A549 (cell line): ENCODE data around the gene OAS3. TPM values are rescaled to one million over a fixed set of nuclear protein-coding genes. Genes with fewer than 3 reads are reported as not detected.

ENCODE experiments used
- ATAC-seq, 2 experiments: fragments of 200-7000 bp in 1 of 2; fragments of >200 bp in 1 of 2; cut with Nextera tagmentation in 1 of 2; cut with Tn5 transposase in 1 of 2; 3 replicates each; pipeline versions ENCODE4 v1.8.0 to v1.9.1; 2018 to 2020; ENCODE audit warnings: mild to moderate bottlenecking in 1 of 2, moderate library complexity in 1 of 2
- CTCF ChIA-PET: fragments of 300-600 bp; sonication (Branson Sonifier 250); formaldehyde crosslinking; extraction: SDS; loops from one replicate; lab custom pipeline; 2021; ENCODE audit warnings: antibody characterized with exemption, inconsistent platforms; lab: Yijun Ruan, JAX
- POLR2A ChIA-PET: fragments of 350-600 bp; formaldehyde crosslinking; extraction: SDS; loops from one replicate; lab custom pipeline; 2021; ENCODE audit warnings: antibody characterized with exemption, inconsistent platforms; lab: Yijun Ruan, JAX
- DNase-seq, 2 experiments: peaks; one replicate each; pipeline versions ENCODE4 v3.0.0 to v3.0.0-alpha.2; 2011 to 2016; ENCODE audit warnings: low read depth in 1 of 2, low spot score in 1 of 2
- FAIRE-seq: peaks from 2 replicates; lab custom pipeline; 2011; peaks lifted over from hg19 to GRCh38; lab: Jason Lieb, UNC
- H3K27ac ChIP-seq, 2 experiments: fragments of >200 bp; sonication (Bioruptor Twin); formaldehyde crosslinking; 3 replicates each; pipeline ENCODE4 v1.5.1; 2016 to 2017
- H3K4me1 ChIP-seq: fragments of >200 bp; sonication (Bioruptor Twin); formaldehyde crosslinking; 3 replicates; pipeline ENCODE4 v1.6.1; 2016
- H3K4me2 ChIP-seq: fragments of >200 bp; sonication (Bioruptor Twin); formaldehyde crosslinking; 3 replicates; pipeline ENCODE4 v1.6.1; 2016
- H3K4me3 ChIP-seq: fragments of >200 bp; sonication (Bioruptor Twin); formaldehyde crosslinking; 3 replicates; pipeline ENCODE4 v1.5.1; 2016
- H3K9me3 ChIP-seq: fragments of >200 bp; sonication (Bioruptor Twin); formaldehyde crosslinking; 3 replicates; pipeline ENCODE4 v1.6.1; 2016
- ATOH8 ChIP-seq: fragments of 250-450 bp; sonication (Bioruptor Pico); IDR thresholded peaks from 2 replicates; pipeline ENCODE4 v1.5.0; 2020; ENCODE audit warnings: low read depth, mild to moderate bottlenecking, moderate library complexity
- CBX2 ChIP-seq: fragments of 200-600 bp; sonication (generic); IDR thresholded peaks from 2 replicates; pipeline ENCODE4 v1.6.1; 2016; ENCODE audit warnings: low read depth, mild to moderate bottlenecking, borderline replicate concordance
- CHD4 ChIP-seq: fragments of 200-600 bp; sonication (generic); IDR thresholded peaks from 2 replicates; pipeline ENCODE4 v1.6.1; 2016; ENCODE audit warnings: antibody characterized with exemption, mild to moderate bottlenecking, borderline replicate concordance
- E2F6 ChIP-seq: IDR thresholded peaks from 2 replicates; pipeline ENCODE4 v1.6.1; 2012; ENCODE audit warnings: low read depth, borderline replicate concordance
- EHF ChIP-seq: fragments of 250-450 bp; sonication (Bioruptor Pico); IDR thresholded peaks from 2 replicates; pipeline ENCODE4 v1.5.0; 2020; ENCODE audit warnings: mild to moderate bottlenecking
- FOXS1 ChIP-seq: fragments of 250-450 bp; sonication (Bioruptor Pico); IDR thresholded peaks from 2 replicates; pipeline ENCODE4 v1.5.0; 2020; ENCODE audit warnings: mild to moderate bottlenecking, moderate library complexity
- GATA3 ChIP-seq: IDR thresholded peaks from 2 replicates; pipeline ENCODE4 v1.6.1; 2012; ENCODE audit warnings: borderline replicate concordance
- HEYL ChIP-seq: fragments of 250-450 bp; sonication (Bioruptor Pico); IDR thresholded peaks from 2 replicates; pipeline ENCODE4 v1.8.0; 2021; ENCODE audit warnings: mild to moderate bottlenecking, moderate library complexity
- HOXA7 ChIP-seq: fragments of 250-450 bp; sonication (Bioruptor Pico); IDR thresholded peaks from 2 replicates; pipeline ENCODE4 v1.5.0; 2020; ENCODE audit warnings: mild to moderate bottlenecking, moderate library complexity
- HOXB13 ChIP-seq: fragments of 250-450 bp; sonication (Bioruptor Pico); IDR thresholded peaks from 2 replicates; pipeline ENCODE4 v1.5.0; 2020; ENCODE audit warnings: low read depth, mild to moderate bottlenecking, moderate library complexity
- KDM5A ChIP-seq: fragments of 200-600 bp; sonication (generic); IDR thresholded peaks from 2 replicates; pipeline ENCODE4 v1.6.1; 2016; ENCODE audit warnings: antibody characterized with exemption, mild to moderate bottlenecking
- MAFK ChIP-seq: fragments of 450-650 bp; IDR thresholded peaks from 2 replicates; pipeline ENCODE4 v1.6.1; 2014; ENCODE audit not compliant: partially characterized antibody
- MAZ ChIP-seq: fragments of 150-350 bp; IDR thresholded peaks from 2 replicates; pipeline ENCODE4 v1.6.1; 2014; ENCODE audit warnings: antibody characterized with exemption, low read depth, low read length, borderline replicate concordance
- NR3C1 ChIP-seq: fragments of >200 bp; sonication (Bioruptor Twin); formaldehyde crosslinking; IDR thresholded peaks from 3 replicates; pipeline ENCODE4 v1.6.1; 2017
- RCOR1 ChIP-seq: fragments of 150-350 bp; IDR thresholded peaks from 2 replicates; pipeline ENCODE4 v1.6.1; 2014; ENCODE audit warnings: antibody characterized with exemption, low read length, low read depth
- REST ChIP-seq: fragments of 200-600 bp; sonication (generic); IDR thresholded peaks from 2 replicates; pipeline ENCODE4 v1.6.1; 2016; ENCODE audit warnings: antibody characterized with exemption, mild to moderate bottlenecking, moderate library complexity
- RFX5 ChIP-seq: fragments of 450-650 bp; IDR thresholded peaks from 2 replicates; pipeline ENCODE4 v1.7.1; 2014; ENCODE audit warnings: antibody characterized with exemption, mild to moderate bottlenecking, moderate library complexity
- SREBF2 ChIP-seq: fragments of 450-650 bp; IDR thresholded peaks from 2 replicates; pipeline ENCODE4 v1.6.1; 2014; ENCODE audit warnings: mild to moderate bottlenecking, moderate library complexity
- TP53 ChIP-seq: fragments of 250-450 bp; sonication (Bioruptor Pico); IDR thresholded peaks from 2 replicates; pipeline ENCODE4 v1.5.0; 2021; ENCODE audit warnings: mild to moderate bottlenecking, moderate library complexity
- ZFP36 ChIP-seq: fragments of 450-650 bp; IDR thresholded peaks from 2 replicates; pipeline ENCODE4 v1.6.1; 2014; ENCODE audit warnings: borderline replicate concordance; ENCODE audit not compliant: partially characterized antibody
- ZSCAN20 ChIP-seq: fragments of 250-450 bp; sonication (Bioruptor Pico); IDR thresholded peaks from 2 replicates; pipeline ENCODE4 v1.8.0; 2022; ENCODE audit warnings: mild to moderate bottlenecking, moderate library complexity
- WGBS: methylation state at CpG from one replicate; pipeline ENCODE4 v1.1.6; 2017; ENCODE audit errors: missing lambda C conversion rate; 5-methylcytosine and 5-hydroxymethylcytosine counted together
- polyA plus RNA-seq, 4 experiments: library from polyadenylated mRNA; depleted of rRNA in 3 of 4; stranded (reverse); fragments of >200 nt; fragmentation: RNase III in 1 of 4; extraction: RNeasy Plus Mini Kit Qiagen cat#74134 plus additional on column Dnase treatment in 1 of 4; gene quantifications; 2 replicates in 3 of 4; 3 replicates in 1 of 4; pipeline ENCODE4 v1.2.3, GENCODE V29; 2011 to 2017

OAS3 gene
- polyA plus RNA-seq, 2 of the 4 experiments (the other 2 are of a cell fraction): 22.7 to 36.7 TPM

- 89% methylated on average over 6 of the region's 6 CpGs for WGBS
- FAIRE-seq: no peak
- POLR2A ChIA-PET: no interaction called here
Observed at GRCh38 chr12:112891093-112892024, 46.9 kb upstream of the OAS3 start.

GRCh38 chr12:112892856-112893255, 45.4 kb upstream of the OAS3 start:
- ChIA-PET CTCF (interaction anchor here (0.7 kb wide), 1 partner anchor 37 kb away, joined by 3 read pairs; no protein-coding TSS in a partner anchor), POLR2A (interaction anchor here (0.6 kb wide), 1 partner anchor 10 kb away, joined by 4 read pairs; no protein-coding TSS in a partner anchor)
- FAIRE-seq (no peak), ATAC-seq (no peak), DNase-seq (no peak)
- no peaks in the 10 kb centered on the region for H3K9me3 ChIP-seq
- peaks cover 7% of the 10 kb centered on the region; the same call in 1 of the 3 replicates for H3K4me1 ChIP-seq
- no peak overlapping the region for H3K27ac ChIP-seq
- no peak overlapping the region for H3K4me2 ChIP-seq
- 38% methylated on average over 2 of the region's 2 CpGs for WGBS
- TF ChIP-seq HEYL (CRISPR knock-in tag): no peak
- peak; percentile 71 for TF ChIP-seq REST
- TF ChIP-seq ZSCAN20 (CRISPR knock-in tag): no peak
- TF ChIP-seq FOXS1 (CRISPR knock-in tag): no peak
- H3K4me3 ChIP-seq: no peak overlapping the region

More at GRCh38 chr12:112891093-112892024, 46.9 kb upstream of the OAS3 start:
- Histone ChIP-seq H3K4me2 (no peak overlapping the region), H3K27ac (no peak overlapping the region), H3K4me1 (peaks cover 7% of the 10 kb centered on the region; the same call in 1 of the 3 replicates), H3K9me3 (0 out of 3 replicates have a peak, but pooled peaks cover 1% of the 10 kb centered on the region), H3K4me3 (no peak overlapping the region)
- no peak for ATAC-seq
- TF ChIP-seq TP53: no peak
- TF ChIP-seq E2F6: no peak
- no peak for TF ChIP-seq ATOH8 (CRISPR knock-in tag)
- TF ChIP-seq EHF (CRISPR knock-in tag): no peak
- no peak for TF ChIP-seq RCOR1
- no peak for TF ChIP-seq NR3C1
- no peak for TF ChIP-seq MAZ
- no peak for TF ChIP-seq HOXA7 (CRISPR knock-in tag)
- TF ChIP-seq MAFK: no peak
- no peak for TF ChIP-seq SREBF2
- TF ChIP-seq GATA3: no peak
- TF ChIP-seq FOXS1 (CRISPR knock-in tag): no peak
- no peak for TF ChIP-seq CHD4
- no peak for TF ChIP-seq KDM5A
- TF ChIP-seq RFX5: no peak
- no peak for TF ChIP-seq HEYL (CRISPR knock-in tag)
- TF ChIP-seq ZFP36: no peak
- TF ChIP-seq CBX2: no peak
- no peak for TF ChIP-seq HOXB13 (CRISPR knock-in tag)
- no peak for DNase-seq
- CTCF ChIA-PET: interaction anchor here (1.8 to 3.1 kb wide), 2 partner anchors 9 to 15 kb away, joined by 5 to 12 read pairs; no protein-coding TSS in a partner anchor
